Ovary (tissue), 9 donors: ENCODE data around the gene XPO5. TPM values are rescaled to one million over a fixed set of nuclear protein-coding genes. Genes with fewer than 3 reads are reported as not detected.

Experiments
- DNase-seq, 5 donors: peaks; one replicate each; pipeline ENCODE4 v3.0.0-alpha.2; 2019 to 2020
- H3K27ac ChIP-seq, 2 donors: fragments of 200-600 bp; one replicate each; pipeline versions ENCODE4 v1.5.1 to v1.8.0; 2019 to 2022
- H3K27me3 ChIP-seq: fragments of 200-600 bp; one replicate; pipeline ENCODE4 v1.8.0; 2022
- H3K36me3 ChIP-seq: fragments of 200-600 bp; sonication (generic); one replicate; pipeline ENCODE4 v1.5.1; 2019
- H3K4me1 ChIP-seq: one replicate; pipeline ENCODE4 v1.8.1; 2013; ENCODE audit warnings: mild to moderate bottlenecking, moderate library complexity; ENCODE audit not compliant: insufficient read depth
- H3K4me3 ChIP-seq: fragments of 200-600 bp; sonication (generic); one replicate; pipeline ENCODE4 v1.5.1; 2017
- H3K9me3 ChIP-seq, 2 donors: fragments of 200-600 bp in 1 of 2; sonication (generic) in 1 of 2; one replicate each; pipeline versions ENCODE4 v1.5.1 to v1.8.1; 2013 to 2019; ENCODE audit warnings: mild to moderate bottlenecking in 1 of 2, moderate library complexity in 1 of 2
- EP300 ChIP-seq: sonication (generic); formaldehyde crosslinking; IDR thresholded peaks from one replicate; pipeline ENCODE4 v1.6.1; 2017; ENCODE audit warnings: antibody characterized with exemption
- POLR2A ChIP-seq: fragments of 450-650 bp; IDR thresholded peaks from one replicate; pipeline ENCODE4 v1.6.1; 2017; ENCODE audit warnings: antibody characterized with exemption, mild to moderate bottlenecking, moderate library complexity
- WGBS, 3 donors: extraction: QIAGEN DNeasy Blood & Tissue Kit in 1 of 3; methylation state at CpG; one replicate each; pipeline versions ENCODE4 v1.1.5 to v1.1.7; 2013 to 2017; 5-methylcytosine and 5-hydroxymethylcytosine counted together
- intact Hi-C, 4 donors: fragments of 100-400 bp; cut with DNase I; formaldehyde crosslinking; loops; one replicate each; pipeline versions ENCODE4 v1.11.0 to v1.15.1; 2022 to 2023
- polyA plus RNA-seq, 2 donors: library from polyadenylated mRNA; stranded (reverse); fragments of 200-250 nt in 1 of 2; fragments of 350-450 nt in 1 of 2; fragmentation: Illumina TruSeq in 1 of 2; extraction: RNeasy Lipid Tissue Mini Kit (QIAGEN cat#74804) in 1 of 2; gene quantifications; one replicate each; pipeline ENCODE4 v1.2.3, GENCODE V29; 2013 to 2014
- total RNA-seq, 7 donors: library from RNA; depleted of rRNA in 2 of 7; stranded (reverse); fragments of >200 nt in 2 of 7; fragmentation: NEBNext Ultra II Directional in 3 of 7; extraction: Animal tissue kit (Norgen Biotek cat#: 25700) in 3 of 7; gene quantifications; one replicate each; pipeline versions ENCODE4 v1.1.0 to v1.2.4, GENCODE V29; 2016 to 2023
- TF ChIP-seq, protein P1 (sequence below), 3 donors: fragments of 450-650 bp in 2 of 3; fragments of 200-600 bp in 1 of 3; IDR thresholded peaks; one replicate each; pipeline versions ENCODE4 v1.5.1 to v1.8.0; 2016 to 2022; ENCODE audit warnings: antibody characterized with exemption in 3 of 3, mild to moderate bottlenecking in 1 of 3
- donor health status: DM: no; HTN: no; CAD: no; lungs with moderate emphysema.
- donor health status: DM: no; HTN: no; CAD: no.
- donor health status: Bipolar disorder and iron deficiency.
- donor health status: DM: yes; HTN: yes; CAD: no.
- donor health status: DM: no; HTN: no; CAD: no.
- donor health status: DM: yes; HTN: yes; CAD: no.

XPO5 gene
- total and polyA plus RNA-seq, 9 donors, result 6.8 to 41.8 (median 24.5) TPM

DNA sequence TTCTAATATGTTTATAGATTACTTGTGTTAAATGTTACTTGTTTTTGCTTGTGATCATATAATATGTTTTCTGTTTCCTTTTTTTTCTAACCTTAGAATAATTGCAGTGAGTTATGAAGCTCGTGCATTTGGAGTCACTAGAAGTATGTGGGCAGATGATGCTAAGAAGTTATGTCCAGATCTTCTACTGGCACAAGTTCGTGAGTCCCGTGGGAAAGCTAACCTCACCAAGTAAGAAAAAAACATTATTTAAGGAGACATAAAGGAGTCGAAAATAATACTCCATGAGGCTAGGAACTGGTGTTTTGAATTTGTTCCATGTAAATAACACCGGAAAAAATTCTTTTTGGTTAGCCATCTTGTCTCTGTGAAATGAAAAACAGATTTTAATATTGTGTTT, 7.1 kb upstream of the XPO5 start:
- Histone ChIP-seq H3K27me3 (no peaks in the 10 kb centered on the region), H3K36me3 (no peaks in the 10 kb centered on the region), H3K9me3 (no peaks in the 10 kb centered on the region), H3K4me1 (no peaks in the 10 kb centered on the region), H3K27ac (no peak overlapping the region), H3K4me3 (no peak overlapping the region)
- DNase-seq, result no peak
- WGBS, 3 donors, result 43 to 62% (median 54%) methylated on average over 5 of the region's 5 CpGs
- no peak for TF ChIP-seq POLR2A
- TF ChIP-seq, protein P1, sequence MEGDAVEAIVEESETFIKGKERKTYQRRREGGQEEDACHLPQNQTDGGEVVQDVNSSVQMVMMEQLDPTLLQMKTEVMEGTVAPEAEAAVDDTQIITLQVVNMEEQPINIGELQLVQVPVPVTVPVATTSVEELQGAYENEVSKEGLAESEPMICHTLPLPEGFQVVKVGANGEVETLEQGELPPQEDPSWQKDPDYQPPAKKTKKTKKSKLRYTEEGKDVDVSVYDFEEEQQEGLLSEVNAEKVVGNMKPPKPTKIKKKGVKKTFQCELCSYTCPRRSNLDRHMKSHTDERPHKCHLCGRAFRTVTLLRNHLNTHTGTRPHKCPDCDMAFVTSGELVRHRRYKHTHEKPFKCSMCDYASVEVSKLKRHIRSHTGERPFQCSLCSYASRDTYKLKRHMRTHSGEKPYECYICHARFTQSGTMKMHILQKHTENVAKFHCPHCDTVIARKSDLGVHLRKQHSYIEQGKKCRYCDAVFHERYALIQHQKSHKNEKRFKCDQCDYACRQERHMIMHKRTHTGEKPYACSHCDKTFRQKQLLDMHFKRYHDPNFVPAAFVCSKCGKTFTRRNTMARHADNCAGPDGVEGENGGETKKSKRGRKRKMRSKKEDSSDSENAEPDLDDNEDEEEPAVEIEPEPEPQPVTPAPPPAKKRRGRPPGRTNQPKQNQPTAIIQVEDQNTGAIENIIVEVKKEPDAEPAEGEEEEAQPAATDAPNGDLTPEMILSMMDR (IDR thresholded peaks at IDR 0.05), result no peak
- TF ChIP-seq EP300, result no peak
- intact Hi-C loops, result no loop called here

DNA sequence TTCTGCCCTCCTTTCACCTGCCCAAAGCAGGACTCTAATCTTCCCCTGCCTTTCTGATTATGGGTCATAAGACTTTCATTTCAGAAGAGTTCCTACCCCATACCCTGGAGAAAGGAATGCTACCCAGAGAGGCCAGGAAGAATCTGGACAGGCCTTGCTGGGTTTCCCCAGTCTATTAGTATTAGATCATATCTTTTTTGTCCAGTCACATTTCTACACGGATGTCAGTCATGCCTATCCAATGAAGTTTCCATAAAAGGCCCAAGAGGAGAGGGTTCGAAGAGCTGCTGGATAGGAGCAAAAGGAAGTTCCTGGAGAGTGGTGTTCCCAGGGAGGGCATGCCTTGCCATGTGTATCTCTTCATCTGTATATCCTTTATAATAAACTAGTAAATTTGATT, 3.3 kb upstream of the XPO5 start:
- intact Hi-C loops, result no loop called here
- H3K9me3 ChIP-seq, result no peaks in the 10 kb centered on the region
- no peak overlapping the region for H3K27ac ChIP-seq
- H3K4me3 ChIP-seq, result no peak overlapping the region
- WGBS, 3 donors, result 84 to 89% (median 86%) methylated on average over 2 of the region's 2 CpGs
- H3K36me3 ChIP-seq, result no peaks in the 10 kb centered on the region
- peaks cover 6% of the 10 kb centered on the region for H3K4me1 ChIP-seq
- no peaks in the 10 kb centered on the region for H3K27me3 ChIP-seq
- TF ChIP-seq, protein P1 (IDR thresholded peaks at IDR 0.05), result no peak
- TF ChIP-seq POLR2A (no peak), EP300 (no peak)
- no peak for DNase-seq

DNA sequence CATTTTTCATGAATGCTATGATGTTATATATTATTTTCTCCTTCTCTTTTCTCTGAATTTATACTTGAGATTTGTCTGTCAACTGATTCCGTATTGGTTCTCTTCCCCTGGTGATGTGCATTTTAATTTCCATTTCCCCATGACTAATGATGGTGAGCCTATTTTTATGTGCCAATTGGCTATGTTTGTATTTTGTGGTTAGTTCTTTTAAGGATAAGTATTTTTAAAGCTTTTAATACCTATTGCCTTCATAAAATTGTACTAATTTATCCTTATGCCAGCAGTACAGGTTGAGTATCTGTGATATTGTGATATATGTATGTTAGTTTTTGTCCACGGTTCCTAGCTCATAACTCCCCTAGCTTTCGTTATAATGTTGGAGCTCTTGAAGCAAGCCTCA, 2.9 kb upstream of the XPO5 start:
- WGBS, 3 donors, result 82 to 94% (median 88%) methylated on average over 3 of the region's 3 CpGs

DNA sequence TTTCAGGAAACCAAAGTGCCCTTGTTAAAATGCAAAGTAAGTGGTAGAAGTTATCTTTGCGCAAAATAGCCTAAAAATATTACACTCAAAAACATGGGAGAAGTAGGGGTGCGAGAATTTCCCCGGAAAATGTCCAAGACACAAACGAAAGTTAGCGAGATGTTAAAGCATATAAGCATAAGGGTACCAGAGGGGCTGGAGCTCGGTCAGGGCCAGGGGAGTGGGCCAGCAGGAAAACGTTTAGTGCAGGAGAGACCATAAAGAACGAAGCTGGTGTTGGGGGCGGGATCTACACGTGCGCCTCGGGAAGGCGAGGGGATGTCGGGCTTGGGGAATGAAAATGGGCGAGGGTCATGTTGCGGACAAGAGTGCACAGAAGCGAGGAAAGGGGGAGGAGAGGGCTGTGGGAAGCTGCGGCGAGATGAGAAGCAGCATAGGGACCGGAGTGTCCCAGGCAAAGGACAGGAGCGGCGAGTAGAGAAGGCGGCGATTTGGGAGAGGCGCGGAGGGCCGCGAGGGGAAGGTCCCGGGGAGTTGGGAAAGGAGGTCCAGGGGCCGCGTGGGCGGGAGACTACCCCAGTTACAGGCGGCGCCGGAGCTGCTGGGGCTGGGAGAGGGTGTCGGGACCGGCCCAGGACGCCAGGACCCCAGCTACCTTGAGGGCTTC, 600 bp downstream of the XPO5 start:
- WGBS, 3 donors, result 0 to 1% (median 1%) methylated on average over 38 of the region's 38 CpGs
- H3K4me1 ChIP-seq, result peaks cover 6% of the 10 kb centered on the region
- peak in 1 of 5 donors; percentile 23 for DNase-seq
- TF ChIP-seq, protein P1 (IDR thresholded peaks at IDR 0.05), result no peak
- no peak for TF ChIP-seq EP300
- TF ChIP-seq POLR2A, result no peak
- H3K27ac ChIP-seq, result no peak overlapping the region
- H3K36me3 ChIP-seq, result no peaks in the 10 kb centered on the region
- H3K9me3 ChIP-seq, result no peaks in the 10 kb centered on the region
- H3K4me3 ChIP-seq, result peak overlapping the region; percentile 95
- intact Hi-C loops, result no loop called here
- H3K27me3 ChIP-seq, result no peaks in the 10 kb centered on the region

More for the DNA sequence above, 2.9 kb upstream of the XPO5 start:
- Histone ChIP-seq H3K36me3 (no peaks in the 10 kb centered on the region), H3K4me3 (no peak overlapping the region), H3K9me3 (no peaks in the 10 kb centered on the region), H3K27me3 (no peaks in the 10 kb centered on the region), H3K4me1 (peaks cover 6% of the 10 kb centered on the region), H3K27ac (no peak overlapping the region)
- intact Hi-C loops, result no loop called here
- no peak for DNase-seq
- TF ChIP-seq POLR2A (no peak), EP300 (no peak)
- TF ChIP-seq, protein P1 (IDR thresholded peaks at IDR 0.05), result no peak
